NT2/D1 (cell line): Measurements from ENCODE around the gene MYLK.

ENCODE experiments used
- YY1 ChIP-seq: IDR thresholded peaks from 2 replicates; pipeline ENCODE4 v1.6.1; 2011; ENCODE audit not compliant: insufficient read length, insufficient read depth
- ZNF274 ChIP-seq: IDR thresholded peaks from 2 replicates; pipeline ENCODE4 v1.6.1; 2011; ENCODE audit warnings: mild to moderate bottlenecking, low read depth, low read length

- TF ChIP-seq YY1 (no peak), ZNF274 (no peak)
Measured at GRCh38 chr3:123628996-123629746, 255.0 kb downstream of the MYLK start.
